K562 (cell line): ENCODE results near the gene RPRD1B. TPM values are rescaled to one million over a fixed set of nuclear protein-coding genes. Genes with fewer than 3 reads are reported as not detected.
A peak's percentile ranks its signal among the peaks of the same experiment; 100 is the strongest.

Experiments
- ATAC-seq: fragments of 200-7000 bp; cut with Tn5 transposase; 3 replicates; pipeline ENCODE4 v1.9.1; 2020; ENCODE audit warnings: moderate library complexity
- BruUV-seq: library from RNA; stranded (reverse); fragments of 400-500 nt; replicated peaks from 2 replicates; lab custom pipeline; 2021; lab: Mats Ljungman, UMichigan
- CTCF ChIA-PET: fragments of 300-600 bp; formaldehyde crosslinking; extraction: SDS; loops from one replicate; lab custom pipeline; 2021; ENCODE audit warnings: low intra/inter-chr PET ratio; lab: Yijun Ruan, JAX
- POLR2A ChIA-PET: fragments of 300-600, 350-650 bp; sonication (Branson Sonifier 250); formaldehyde crosslinking; extraction: SDS; loops from one replicate; lab custom pipeline; 2021; ENCODE audit warnings: antibody characterized with exemption, inconsistent platforms; lab: Yijun Ruan, JAX
- DNase-seq, 4 experiments: peaks; one replicate each; pipeline versions ENCODE4 v3.0.0 to v3.0.0-alpha.2; 2011 to 2018; ENCODE audit warnings: low spot score in 3 of 4, mixed read lengths in 3 of 4; ENCODE audit errors: extremely low read depth in 1 of 4
- FAIRE-seq: peaks from 2 replicates; lab custom pipeline; 2011; peaks lifted over from hg19 to GRCh38; lab: Jason Lieb, UNC
- H2AFZ ChIP-seq: 2 replicates; pipeline ENCODE4 v1.6.0; 2011; ENCODE audit warnings: low read depth, low read length, control low read depth, inconsistent platforms
- H3K27ac ChIP-seq: fragments of 200-600 bp; 3 replicates; pipeline ENCODE4 v1.8.0; 2011; ENCODE audit warnings: low read depth, mild to moderate bottlenecking, control low read depth, inconsistent platforms, low read length, moderate library complexity, mixed read lengths; ENCODE audit errors: extremely low read depth
- H3K27me3 ChIP-seq, 2 experiments: fragments of 300-600 bp in 1 of 2; 2 replicates in 1 of 2; 3 replicates in 1 of 2; pipeline versions ENCODE4 v1.6.0 to v1.8.0; 2011; ENCODE audit warnings: inconsistent platforms in 2 of 2, low read length in 2 of 2, mild to moderate bottlenecking in 1 of 2, mixed read lengths in 1 of 2, moderate library complexity in 1 of 2; ENCODE audit not compliant: control insufficient read depth in 2 of 2, insufficient read depth in 2 of 2
- H3K36me3 ChIP-seq: fragments of 300-600 bp; 3 replicates; pipeline ENCODE4 v1.8.0; 2011; ENCODE audit warnings: mild to moderate bottlenecking, low read length, inconsistent platforms; ENCODE audit not compliant: control insufficient read depth, insufficient read depth
- H3K4me1 ChIP-seq, 2 experiments: fragments of 200-600 bp in 1 of 2; replicated peaks in 1 of 2; 2 replicates in 1 of 2; 3 replicates in 1 of 2; pipeline versions ENCODE4 v1.5.1 to v1.8.0; 2011; ENCODE audit warnings: inconsistent platforms in 2 of 2, low read length in 2 of 2, mild to moderate bottlenecking in 1 of 2, mixed read lengths in 1 of 2, moderate library complexity in 1 of 2; ENCODE audit not compliant: control insufficient read depth in 2 of 2, insufficient read depth in 2 of 2
- H3K4me2 ChIP-seq: 2 replicates; pipeline ENCODE4 v1.6.1; 2011; ENCODE audit warnings: low read length, control low read depth, inconsistent platforms, mixed read lengths; ENCODE audit not compliant: insufficient read depth
- H3K4me3 ChIP-seq: fragments of 200-600 bp; sonication (generic), shearing (Covaris generic); 2 replicates; pipeline ENCODE4 v1.5.1; 2016; ENCODE audit warnings: control low read depth, inconsistent platforms
- H3K79me2 ChIP-seq: fragments of 200-600 bp; 3 replicates; pipeline ENCODE4 v1.8.0; 2011; ENCODE audit warnings: low read length, inconsistent platforms; ENCODE audit not compliant: control insufficient read depth, insufficient read depth
- H3K9ac ChIP-seq, 2 experiments: 2 replicates each; pipeline versions ENCODE4 v1.6.0 to v1.6.1; 2011; ENCODE audit warnings: low read depth in 2 of 2, low read length in 2 of 2, control low read depth in 1 of 2, inconsistent platforms in 1 of 2, mild to moderate bottlenecking in 1 of 2, mixed read lengths in 1 of 2; ENCODE audit not compliant: insufficient read depth in 1 of 2
- H3K9me1 ChIP-seq: one replicate; pipeline ENCODE4 v1.6.0; 2011; ENCODE audit warnings: inconsistent platforms, mild to moderate bottlenecking, low read length, moderate library complexity; ENCODE audit not compliant: control insufficient read depth, insufficient read depth
- H3K9me3 ChIP-seq: replicated peaks from 2 replicates; pipeline ENCODE4 v1.5.1; 2011; ENCODE audit warnings: low read depth, low read length, inconsistent platforms; ENCODE audit not compliant: control insufficient read depth, insufficient read depth
- H4K20me1 ChIP-seq: replicated peaks from 2 replicates; pipeline ENCODE4 v1.6.1; 2011; ENCODE audit warnings: low read length, inconsistent platforms, mixed read lengths; ENCODE audit not compliant: control insufficient read depth, insufficient read depth
- ZBTB1 ChIP-seq: sonication (generic); formaldehyde crosslinking; IDR thresholded peaks from 2 replicates; pipeline ENCODE4 v1.8.1; 2023; ENCODE audit warnings: missing genetic modification reagents, low read depth, mild to moderate bottlenecking, borderline replicate concordance
- ZBTB7A ChIP-seq: IDR thresholded peaks from 2 replicates; pipeline ENCODE4 v1.6.1; 2011; ENCODE audit warnings: low read depth, mild to moderate bottlenecking, low read length, moderate library complexity, borderline replicate concordance; ENCODE audit not compliant: control insufficient read depth
- ZFP36 ChIP-seq: fragments of 150-350 bp; IDR thresholded peaks from 2 replicates; pipeline ENCODE4 v1.6.1; 2018; ENCODE audit warnings: low read length, low read depth; ENCODE audit not compliant: partially characterized antibody
- ZNF197 ChIP-seq: fragments of 200-800 bp; sonication (Bioruptor generic); IDR thresholded peaks from 2 replicates; pipeline ENCODE4 v1.6.1; 2016; ENCODE audit warnings: low read depth, missing genetic modification characterization, missing compliant biosample characterization
- ZNF253 ChIP-seq: fragments of 250-450 bp; sonication (Bioruptor Pico); conservative IDR thresholded peaks from 2 replicates; pipeline ENCODE4 v1.6.1; 2021; ENCODE audit warnings: mild to moderate bottlenecking
- whole genome bisulfite sequencing: fragments of 100-300 bp; shearing (Covaris generic); methylation state at CpG from one replicate; pipeline ENCODE4 v1.1.6; 2016; ENCODE audit warnings: low coverage, mixed read lengths; ENCODE audit not compliant: insufficient coverage; ENCODE audit errors: missing lambda C conversion rate; 5-methylcytosine and 5-hydroxymethylcytosine counted together
- in situ Hi-C: fragments of 300-500 bp; cut with MboI; formaldehyde crosslinking; loops from 4 replicates; pipeline ENCODE4 v1.15.0; 2018; ENCODE audit warnings: inconsistent platforms, mixed read lengths
- intact Hi-C: fragments of 100-400 bp; cut with micrococcal nuclease; formaldehyde crosslinking; loops from 2 replicates; pipeline ENCODE4 v1.14.2; 2022
- polyA plus RNA-seq, 8 experiments: library from polyadenylated mRNA; depleted of rRNA in 4 of 8; stranded (reverse) in 5 of 8; unstranded in 3 of 8; fragments of >200 nt; fragmentation: Nextera tagmentation in 2 of 8; fragmentation: Illumina TruSeq in 1 of 8; extraction: Ambion mirVana in 2 of 8; extraction: Trizol in 1 of 8; gene quantifications; 2 replicates each; pipeline versions ENCODE4 v1.2.1 to v1.2.3, GENCODE V29; 2011 to 2014; ENCODE audit warnings: inconsistent platforms in 1 of 8, missing spikeins in 1 of 8
- total RNA-seq, 7 experiments: library from RNA; depleted of rRNA in 6 of 7; stranded (reverse); fragments of >200 nt in 6 of 7; fragmentation: Illumina TruSeq in 2 of 7; extraction: Trizol in 2 of 7; gene quantifications; 2 replicates each; pipeline versions ENCODE4 v1.2.1 to v1.2.3, GENCODE V29; 2011 to 2021; ENCODE audit warnings: low replicate concordance in 1 of 7
- TF ChIP-seq, protein P1 (sequence below): sonication (generic); IDR thresholded peaks from 2 replicates; pipeline ENCODE4 v1.6.1; 2016

RPRD1B gene
- total and polyA plus RNA-seq, 9 of the 15 experiments (the other 6 are each of a cell fraction or from before 2014, with no cell fraction given), result 5.5 to 43.0 (median 24.4) TPM

- BruUV-seq, result no TSS peak
- H3K9ac ChIP-seq, result peak overlapping the region; percentile 13 to 98; a peak in 3 of 4 replicates
- H3K4me2 ChIP-seq, result peak overlapping the region; percentile 94
- TF ChIP-seq ZBTB7A, result no peak
- TF ChIP-seq ZNF197 (CRISPR knock-in tag), result no peak
- no peak for TF ChIP-seq ZBTB1 (CRISPR knock-in tag)
- peak; percentile 51 for TF ChIP-seq ZFP36
- TF ChIP-seq ZNF253, result no peak
- TF ChIP-seq, protein P1, sequence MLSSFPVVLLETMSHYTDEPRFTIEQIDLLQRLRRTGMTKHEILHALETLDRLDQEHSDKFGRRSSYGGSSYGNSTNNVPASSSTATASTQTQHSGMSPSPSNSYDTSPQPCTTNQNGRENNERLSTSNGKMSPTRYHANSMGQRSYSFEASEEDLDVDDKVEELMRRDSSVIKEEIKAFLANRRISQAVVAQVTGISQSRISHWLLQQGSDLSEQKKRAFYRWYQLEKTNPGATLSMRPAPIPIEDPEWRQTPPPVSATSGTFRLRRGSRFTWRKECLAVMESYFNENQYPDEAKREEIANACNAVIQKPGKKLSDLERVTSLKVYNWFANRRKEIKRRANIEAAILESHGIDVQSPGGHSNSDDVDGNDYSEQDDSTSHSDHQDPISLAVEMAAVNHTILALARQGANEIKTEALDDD, result peak; percentile 59; the same call in 1 of the 2 replicates
- ATAC-seq, result no peak; the same call in 2 of the 3 replicates
- intact Hi-C loops (no loop called here), in situ Hi-C loops (no loop called here)
- no peaks in the 10 kb centered on the region; the same call in 1 of the 2 replicates for H4K20me1 ChIP-seq
- no peaks in the 10 kb centered on the region for H3K9me3 ChIP-seq
- POLR2A ChIA-PET, result interaction anchor here (0.7 kb wide), 1 partner anchor 25 kb away, joined by 5 read pairs; no protein-coding TSS in a partner anchor
- FAIRE-seq, result no peak
- peak overlapping the region; percentile 98 for H3K27ac ChIP-seq
- H3K4me3 ChIP-seq, result peak overlapping the region; percentile 96
- peaks cover 97% of the 10 kb centered on the region for H3K79me2 ChIP-seq
- DNase-seq, result peak in 1 of 4 experiments; percentile 20
- no peak overlapping the region for H2AFZ ChIP-seq
- no peaks in the 10 kb centered on the region for H3K9me1 ChIP-seq
- H3K27me3 ChIP-seq, result no peaks in the 10 kb centered on the region
- peaks cover 42% of the 10 kb centered on the region for H3K36me3 ChIP-seq
- CTCF ChIA-PET, result no interaction called here
- peaks cover 17 to 33% of the 10 kb centered on the region in 2 experiments; a peak in 4 of 5 replicates for H3K4me1 ChIP-seq
- WGBS, result 0% methylated on average over 3 of the region's 3 CpGs
Measured at GRCh38 chr20:38031957-38032356, 1.6 kb upstream of the RPRD1B start.
